HepG2 (cell line): ENCODE measurements around the gene EPHA2. TPM values are rescaled to one million over a fixed set of nuclear protein-coding genes. Genes with fewer than 3 reads are reported as not detected.

Experiments used
- CHD2 ChIP-seq: IDR thresholded peaks from 2 replicates; pipeline ENCODE4 v1.6.1; 2011; ENCODE audit warnings: low read depth, low read length, improper control_type of control experiment
- ERF ChIP-seq: IDR thresholded peaks from 2 replicates; pipeline ENCODE4 v1.6.1; 2018; ENCODE audit warnings: missing biosample characterization, missing genetic modification reagents
- ISL2 ChIP-seq: sonication (generic); formaldehyde crosslinking; IDR thresholded peaks from 2 replicates; pipeline ENCODE4 v1.5.0; 2020; ENCODE audit warnings: missing genetic modification reagents
- KDM6A ChIP-seq: IDR thresholded peaks from 2 replicates; pipeline ENCODE4 v1.6.1; 2016; ENCODE audit warnings: low read depth
- MAFK ChIP-seq, 2 experiments: IDR thresholded peaks in 1 of 2; conservative IDR thresholded peaks in 1 of 2; 2 replicates each; pipeline ENCODE4 v1.6.1; 2011; ENCODE audit warnings: improper control_type of control experiment in 2 of 2, low read length in 2 of 2
- MAZ ChIP-seq, 2 experiments: sonication (generic) in 1 of 2; formaldehyde crosslinking in 1 of 2; IDR thresholded peaks; 2 replicates each; pipeline versions ENCODE4 v1.5.0 to v1.6.1; 2012 to 2020; ENCODE audit warnings: low read depth in 2 of 2, mild to moderate bottlenecking in 2 of 2, borderline replicate concordance in 1 of 2, improper control_type of control experiment in 1 of 2, low read length in 1 of 2, missing genetic modification reagents in 1 of 2, moderate library complexity in 1 of 2
- NFE2L2 ChIP-seq: fragments of 150-350 bp; IDR thresholded peaks from 2 replicates; pipeline ENCODE4 v1.6.1; 2014; ENCODE audit warnings: low read length
- NR2C2 ChIP-seq: sonication (generic); formaldehyde crosslinking; IDR thresholded peaks from 2 replicates; pipeline ENCODE4 v1.4.0; 2020; ENCODE audit warnings: missing genetic modification reagents, mild to moderate bottlenecking, moderate library complexity, borderline replicate concordance
- SCMH1 ChIP-seq: sonication (generic); formaldehyde crosslinking; IDR thresholded peaks from 2 replicates; pipeline ENCODE4 v1.9.0; 2021; ENCODE audit warnings: missing genetic modification reagents, mild to moderate bottlenecking, borderline replicate concordance
- SMC3 ChIP-seq: IDR thresholded peaks from 2 replicates; pipeline ENCODE4 v1.6.1; 2011; ENCODE audit warnings: low read length, improper control_type of control experiment
- SP5 ChIP-seq: IDR thresholded peaks from 2 replicates; pipeline ENCODE4 v1.6.1; 2016; ENCODE audit warnings: low read depth, borderline replicate concordance
- THYN1 ChIP-seq: sonication (generic); formaldehyde crosslinking; IDR thresholded peaks from 2 replicates; pipeline ENCODE4 v1.8.1; 2023; ENCODE audit warnings: low read depth, mild to moderate bottlenecking, moderate library complexity, missing genetic modification reagents, borderline replicate concordance
- ZNF234 ChIP-seq: sonication (generic); formaldehyde crosslinking; conservative IDR thresholded peaks from 2 replicates; pipeline ENCODE4 v1.5.1; 2020; ENCODE audit warnings: mild to moderate bottlenecking, missing genetic modification reagents
- ZNF331 ChIP-seq: sonication (generic); formaldehyde crosslinking; IDR thresholded peaks from 2 replicates; pipeline ENCODE4 v1.4.0; 2020; ENCODE audit warnings: missing genetic modification reagents
- ZNF496 ChIP-seq: sonication (generic); formaldehyde crosslinking; IDR thresholded peaks from 2 replicates; pipeline ENCODE4 v1.8.1; 2023; ENCODE audit warnings: mild to moderate bottlenecking, moderate library complexity, missing genetic modification reagents; ENCODE audit not compliant: insufficient replicate concordance
- ZNF615 ChIP-seq: sonication (generic); formaldehyde crosslinking; IDR thresholded peaks from 2 replicates; pipeline ENCODE4 v1.5.0; 2020; ENCODE audit warnings: mild to moderate bottlenecking, missing genetic modification reagents, borderline replicate concordance
- ZNF703 ChIP-seq: sonication (generic); formaldehyde crosslinking; IDR thresholded peaks from 2 replicates; pipeline ENCODE4 v1.5.1; 2020; ENCODE audit warnings: missing genetic modification reagents, mild to moderate bottlenecking, moderate library complexity, borderline replicate concordance
- polyA plus RNA-seq, 8 experiments: library from polyadenylated mRNA; depleted of rRNA in 3 of 8; stranded (reverse) in 7 of 8; unstranded in 1 of 8; fragments of >200 nt; fragmentation: Illumina TruSeq in 4 of 8; extraction: Trizol in 4 of 8; gene quantifications; 2 replicates each; pipeline versions ENCODE4 v1.2.1 to v1.2.3, GENCODE V29; 2011 to 2016; ENCODE audit warnings: low read depth in 4 of 8, missing spikeins in 1 of 8, mixed read lengths in 1 of 8; ENCODE audit not compliant: insufficient read depth in 1 of 8
- total RNA-seq, 5 experiments: library from RNA; depleted of rRNA; stranded (reverse); fragments of >200 nt; fragmentation: Illumina TruSeq; extraction: Trizol; gene quantifications; 2 replicates each; pipeline ENCODE4 v1.2.3, GENCODE V29; 2016; ENCODE audit warnings: low read depth in 1 of 5
- TF ChIP-seq, protein P1 (sequence below): IDR thresholded peaks from 2 replicates; pipeline ENCODE4 v1.6.1; 2016
- TF ChIP-seq, protein P2 (sequence below): IDR thresholded peaks from 2 replicates; pipeline ENCODE4 v1.6.1; 2016; ENCODE audit warnings: mild to moderate bottlenecking, missing biosample characterization, missing genetic modification reagents
- TF ChIP-seq, protein P3 (sequence below): sonication (generic); formaldehyde crosslinking; IDR thresholded peaks from 2 replicates; pipeline ENCODE4 v1.5.1; 2020; ENCODE audit warnings: mild to moderate bottlenecking, missing genetic modification reagents, borderline replicate concordance
- TF ChIP-seq, protein P4 (sequence below): IDR thresholded peaks from 2 replicates; pipeline ENCODE4 v1.6.1; 2012; ENCODE audit warnings: inconsistent platforms
- TF ChIP-seq, protein P5 (sequence below): sonication (generic); formaldehyde crosslinking; IDR thresholded peaks from 2 replicates; pipeline ENCODE4 v1.4.0; 2020; ENCODE audit warnings: missing genetic modification reagents
- TF ChIP-seq, protein P6 (sequence below): sonication (generic); formaldehyde crosslinking; IDR thresholded peaks from 2 replicates; pipeline ENCODE4 v1.4.0; 2020; ENCODE audit warnings: missing genetic modification reagents

EPHA2 gene
- total and polyA plus RNA-seq, 2 of the 13 experiments (the other 11 are each of a cell fraction or from before 2014, with no cell fraction given) = 33.6 to 53.6 TPM

DNA sequence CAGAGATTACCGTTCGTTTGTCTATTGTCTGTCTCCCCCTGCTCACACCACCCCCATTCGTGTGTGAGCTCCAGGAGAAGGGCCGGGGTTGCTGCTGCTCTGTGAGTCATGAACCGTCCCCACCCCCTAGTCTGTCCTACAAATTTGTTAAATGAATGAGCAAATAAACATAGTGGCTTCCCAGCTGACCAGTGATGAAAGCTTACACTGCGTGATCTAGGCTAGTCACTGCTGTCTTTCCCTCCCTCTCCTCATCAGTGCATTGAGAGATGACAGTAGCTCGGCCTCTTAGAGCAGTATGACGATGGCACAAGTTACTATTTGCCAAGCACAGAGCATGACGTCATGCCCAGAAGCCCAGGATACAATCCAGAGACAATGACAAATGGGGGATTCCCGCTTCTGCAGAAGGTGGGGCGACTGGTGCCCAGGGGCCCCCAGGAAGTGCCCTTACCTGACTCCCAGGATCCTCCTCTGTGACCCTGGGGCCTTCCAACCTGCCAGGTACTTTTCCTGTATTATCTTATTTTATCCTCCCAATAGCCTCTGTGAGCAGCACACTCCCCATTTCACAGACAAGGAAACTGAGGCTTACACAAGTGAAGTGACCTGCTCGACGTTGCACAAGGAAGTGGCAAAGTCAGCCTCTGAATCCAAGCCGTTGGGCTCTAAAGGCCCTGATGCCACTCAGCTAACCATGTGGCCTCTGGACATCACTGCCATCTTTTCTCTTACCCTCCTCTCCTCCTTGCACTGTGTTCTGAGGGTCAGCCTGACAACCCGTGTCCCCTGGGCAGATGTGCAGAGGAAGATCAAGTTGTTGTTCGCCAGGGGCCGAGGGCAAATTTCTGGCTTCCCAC lies 8.6 kb upstream of the EPHA2 start (continued):
- TF ChIP-seq, protein P1, sequence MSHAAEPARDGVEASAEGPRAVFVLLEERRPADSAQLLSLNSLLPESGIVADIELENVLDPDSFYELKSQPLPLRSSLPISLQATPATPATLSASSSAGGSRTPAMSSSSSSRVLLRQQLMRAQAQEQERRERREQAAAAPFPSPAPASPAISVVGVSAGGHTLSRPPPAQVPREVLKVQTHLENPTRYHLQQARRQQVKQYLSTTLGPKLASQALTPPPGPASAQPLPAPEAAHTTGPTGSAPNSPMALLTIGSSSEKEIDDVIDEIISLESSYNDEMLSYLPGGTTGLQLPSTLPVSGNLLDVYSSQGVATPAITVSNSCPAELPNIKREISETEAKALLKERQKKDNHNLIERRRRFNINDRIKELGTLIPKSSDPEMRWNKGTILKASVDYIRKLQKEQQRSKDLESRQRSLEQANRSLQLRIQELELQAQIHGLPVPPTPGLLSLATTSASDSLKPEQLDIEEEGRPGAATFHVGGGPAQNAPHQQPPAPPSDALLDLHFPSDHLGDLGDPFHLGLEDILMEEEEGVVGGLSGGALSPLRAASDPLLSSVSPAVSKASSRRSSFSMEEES = peak; percentile 59; the same call in 1 of the 2 replicates
- TF ChIP-seq, protein P2, sequence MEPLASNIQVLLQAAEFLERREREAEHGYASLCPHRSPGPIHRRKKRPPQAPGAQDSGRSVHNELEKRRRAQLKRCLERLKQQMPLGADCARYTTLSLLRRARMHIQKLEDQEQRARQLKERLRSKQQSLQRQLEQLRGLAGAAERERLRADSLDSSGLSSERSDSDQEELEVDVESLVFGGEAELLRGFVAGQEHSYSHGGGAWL (CRISPR knock-in tag) = no peak
- no peak for TF ChIP-seq ZNF615 (CRISPR knock-in tag)
- peak; percentile 30; the same call in 1 of the 2 replicates for TF ChIP-seq ERF (CRISPR knock-in tag)
- TF ChIP-seq, protein P3, sequence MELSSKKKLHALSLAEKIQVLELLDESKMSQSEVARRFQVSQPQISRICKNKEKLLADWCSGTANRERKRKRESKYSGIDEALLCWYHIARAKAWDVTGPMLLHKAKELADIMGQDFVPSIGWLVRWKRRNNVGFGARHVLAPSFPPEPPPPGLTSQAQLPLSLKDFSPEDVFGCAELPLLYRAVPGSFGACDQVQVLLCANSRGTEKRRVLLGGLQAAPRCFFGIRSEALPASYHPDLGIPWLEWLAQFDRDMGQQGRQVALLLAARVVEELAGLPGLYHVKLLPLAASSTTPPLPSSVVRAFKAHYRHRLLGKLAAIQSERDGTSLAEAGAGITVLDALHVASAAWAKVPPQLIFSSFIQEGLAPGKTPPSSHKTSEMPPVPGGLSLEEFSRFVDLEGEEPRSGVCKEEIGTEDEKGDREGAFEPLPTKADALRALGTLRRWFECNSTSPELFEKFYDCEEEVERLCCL (CRISPR knock-in tag) = no peak
- no peak for TF ChIP-seq SCMH1
- TF ChIP-seq ISL2 (CRISPR knock-in tag) = 0 out of 2 replicates have a peak, but pooled peaks have one; percentile 29
- no peak for TF ChIP-seq SMC3
- no peak for TF ChIP-seq NFE2L2
- TF ChIP-seq MAFK (conservative IDR thresholded peaks at IDR 0.05 in 1 of 2, IDR thresholded peaks at IDR 0.05 in 1 of 2; ENCODE audit: low read length in 2 of 2) = no peak
- no peak for TF ChIP-seq ZNF496 (CRISPR knock-in tag)
- peak; percentile 35; the same call in 1 of the 2 replicates for TF ChIP-seq ZNF331 (CRISPR knock-in tag)
- TF ChIP-seq NR2C2 (CRISPR knock-in tag) = peak; percentile 43
- no peak for TF ChIP-seq ZNF234
- TF ChIP-seq, protein P4, sequence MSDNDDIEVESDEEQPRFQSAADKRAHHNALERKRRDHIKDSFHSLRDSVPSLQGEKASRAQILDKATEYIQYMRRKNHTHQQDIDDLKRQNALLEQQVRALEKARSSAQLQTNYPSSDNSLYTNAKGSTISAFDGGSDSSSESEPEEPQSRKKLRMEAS = no peak; the same call in 1 of the 2 replicates
- no peak for TF ChIP-seq THYN1 (CRISPR knock-in tag)
- no peak for TF ChIP-seq CHD2
- no peak for TF ChIP-seq ZNF703 (CRISPR knock-in tag)
- TF ChIP-seq, protein P5, sequence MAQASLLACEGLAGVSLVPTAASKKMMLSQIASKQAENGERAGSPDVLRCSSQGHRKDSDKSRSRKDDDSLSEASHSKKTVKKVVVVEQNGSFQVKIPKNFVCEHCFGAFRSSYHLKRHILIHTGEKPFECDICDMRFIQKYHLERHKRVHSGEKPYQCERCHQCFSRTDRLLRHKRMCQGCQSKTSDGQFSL (CRISPR knock-in tag) = peak; percentile 51; the same call in 1 of the 2 replicates
- TF ChIP-seq MAZ (IDR thresholded peaks at IDR 0.05; ENCODE audit: borderline replicate concordance, low read depth, low read length) = no peak
- no peak for TF ChIP-seq MAZ (CRISPR knock-in tag; IDR thresholded peaks at IDR 0.05; ENCODE audit: low read depth)
- TF ChIP-seq KDM6A (CRISPR knock-in tag) = peak; percentile 59; the same call in 1 of the 2 replicates
- TF ChIP-seq SP5 (CRISPR knock-in tag) = peak; percentile 80; the same call in 1 of the 2 replicates
- TF ChIP-seq, protein P6, sequence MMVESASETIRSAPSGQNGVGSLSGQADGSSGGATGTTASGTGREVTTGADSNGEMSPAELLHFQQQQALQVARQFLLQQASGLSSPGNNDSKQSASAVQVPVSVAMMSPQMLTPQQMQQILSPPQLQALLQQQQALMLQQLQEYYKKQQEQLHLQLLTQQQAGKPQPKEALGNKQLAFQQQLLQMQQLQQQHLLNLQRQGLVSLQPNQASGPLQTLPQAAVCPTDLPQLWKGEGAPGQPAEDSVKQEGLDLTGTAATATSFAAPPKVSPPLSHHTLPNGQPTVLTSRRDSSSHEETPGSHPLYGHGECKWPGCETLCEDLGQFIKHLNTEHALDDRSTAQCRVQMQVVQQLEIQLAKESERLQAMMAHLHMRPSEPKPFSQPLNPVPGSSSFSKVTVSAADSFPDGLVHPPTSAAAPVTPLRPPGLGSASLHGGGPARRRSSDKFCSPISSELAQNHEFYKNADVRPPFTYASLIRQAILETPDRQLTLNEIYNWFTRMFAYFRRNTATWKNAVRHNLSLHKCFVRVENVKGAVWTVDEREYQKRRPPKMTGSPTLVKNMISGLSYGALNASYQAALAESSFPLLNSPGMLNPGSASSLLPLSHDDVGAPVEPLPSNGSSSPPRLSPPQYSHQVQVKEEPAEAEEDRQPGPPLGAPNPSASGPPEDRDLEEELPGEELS (CRISPR knock-in tag) = peak; percentile 86
